COR-L47 (cell line): Measurements from ENCODE around the gene CCT2.

Experiments used
- DNase-seq: peaks from one replicate; lab custom pipeline; 2025; lab: John Stamatoyannopoulos, UW

CCT2 gene

DNA sequence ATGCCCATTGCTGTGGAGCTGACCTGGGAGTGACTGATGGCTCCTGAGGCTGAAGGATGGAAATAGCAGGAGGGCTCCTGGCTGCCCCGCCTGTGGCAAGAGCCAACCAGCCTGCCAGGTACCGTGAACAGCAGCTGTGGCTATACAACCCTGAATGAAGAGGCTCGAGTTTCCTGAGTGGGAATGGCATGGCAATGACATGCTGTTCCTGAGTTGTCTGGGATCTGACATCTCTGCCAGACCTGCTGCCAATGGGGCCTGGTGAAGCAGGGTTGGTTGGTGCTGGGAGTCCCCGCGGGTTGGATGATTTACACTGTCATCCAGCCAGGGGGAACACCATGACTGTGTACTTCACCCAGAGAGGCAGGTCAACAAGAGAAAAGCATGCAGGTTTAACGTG is 57.3 kb downstream of the CCT2 start:
- no peak for DNase-seq

DNA sequence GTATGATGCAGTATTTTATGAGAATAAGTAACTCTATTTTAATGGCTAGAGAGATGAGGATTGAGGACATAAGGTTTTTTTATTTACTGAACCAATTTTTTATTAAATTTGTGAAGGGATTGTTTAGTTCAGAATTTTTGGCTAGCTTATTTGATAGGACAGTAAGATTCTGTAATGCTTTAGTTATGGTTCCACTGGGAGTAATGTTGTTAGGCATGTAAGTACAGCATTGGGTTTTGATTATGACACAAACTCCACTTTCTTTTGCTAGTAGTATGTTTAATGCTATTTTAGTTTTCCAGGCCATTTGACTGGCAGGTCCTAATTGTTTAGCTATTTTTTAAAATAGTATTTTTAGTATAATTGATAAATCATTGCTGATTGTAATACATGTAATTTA is 59.3 kb downstream of the CCT2 start:
- no peak for DNase-seq

DNA sequence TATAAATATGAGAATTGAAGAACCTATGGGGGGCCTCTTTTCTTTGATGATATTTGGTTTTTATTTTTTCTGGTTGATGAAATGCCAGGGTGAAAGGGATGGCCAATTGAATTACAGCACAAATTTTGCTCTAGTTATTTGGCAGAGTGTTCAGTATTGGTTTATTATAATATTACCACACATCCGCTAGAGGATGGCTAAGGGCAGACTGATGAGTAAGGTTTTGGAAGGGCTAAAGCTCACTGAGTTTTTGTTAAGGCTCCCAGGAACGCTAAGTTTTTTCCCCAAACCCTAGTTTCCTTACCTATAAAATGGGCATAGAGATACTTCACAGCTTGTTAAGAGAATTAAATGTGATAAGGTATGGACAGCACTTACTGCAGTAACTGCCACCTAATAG is 59.8 kb downstream of the CCT2 start:
- DNase-seq = no peak

DNA sequence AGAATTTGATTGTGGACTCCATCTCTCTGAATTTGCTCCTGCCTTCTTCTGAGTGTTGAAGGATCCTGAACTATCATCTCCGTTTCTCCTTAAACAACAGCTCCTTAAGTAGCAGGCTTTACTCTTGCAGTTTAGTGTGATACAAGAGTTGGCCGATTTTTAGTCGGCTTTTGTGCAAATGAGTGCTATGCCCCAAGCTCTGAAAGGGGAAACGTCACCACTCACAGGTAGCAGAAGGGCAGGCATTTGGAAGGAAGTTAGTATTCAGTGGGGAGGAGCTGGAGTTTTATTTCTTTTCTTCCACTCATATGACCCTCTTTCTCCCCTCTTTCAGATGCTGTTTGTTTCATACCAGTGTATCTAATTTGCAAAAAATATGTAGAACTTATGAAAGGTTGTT is 61.9 kb downstream of the CCT2 start:
- no peak for DNase-seq

DNA sequence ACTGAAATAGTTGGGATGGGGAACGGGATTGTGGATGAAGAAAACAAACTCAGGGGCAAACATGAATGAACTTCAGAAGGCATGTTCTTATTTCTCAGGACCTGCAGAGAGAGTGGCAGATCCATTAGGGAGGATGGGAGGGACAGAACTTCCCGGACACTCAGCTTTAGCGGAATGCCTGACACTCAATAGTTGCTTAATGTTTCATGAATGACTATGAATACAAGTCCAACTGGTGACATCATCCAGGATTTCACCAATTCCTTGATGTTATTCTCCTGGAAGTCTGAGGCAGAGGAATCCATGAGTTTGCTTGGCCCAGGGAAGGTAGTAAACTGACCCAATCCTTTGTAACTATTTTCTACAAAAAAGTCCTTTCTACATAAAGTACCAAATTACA is 63.2 kb downstream of the CCT2 start:
- no peak for DNase-seq

DNA sequence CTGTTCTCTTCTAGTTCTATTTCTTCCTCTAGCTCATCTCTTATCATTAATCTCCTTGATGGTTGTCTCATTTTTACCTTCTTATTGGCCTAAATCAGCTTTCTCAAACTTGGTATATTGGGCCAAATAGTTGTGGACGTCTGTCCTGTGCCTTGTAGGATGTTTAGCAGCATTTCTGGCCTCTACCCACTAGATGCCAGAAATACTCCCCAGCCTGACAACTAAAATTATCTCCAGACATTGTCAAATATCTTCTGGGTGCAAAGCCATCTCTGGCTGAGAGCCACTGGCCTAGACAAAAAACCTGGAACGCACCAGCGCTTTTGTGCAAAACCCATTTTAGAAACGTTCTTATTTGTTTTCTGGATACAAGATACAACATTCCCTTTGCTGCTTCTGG is 64.3 kb downstream of the CCT2 start:
- no peak for DNase-seq
